ENCODE data around the gene BBS2.

The BBS2 gene

GRCh38 chr16:56447286-56447685, 72.5 kb downstream of the BBS2 start:
- TF ChIP-seq, protein P1, sequence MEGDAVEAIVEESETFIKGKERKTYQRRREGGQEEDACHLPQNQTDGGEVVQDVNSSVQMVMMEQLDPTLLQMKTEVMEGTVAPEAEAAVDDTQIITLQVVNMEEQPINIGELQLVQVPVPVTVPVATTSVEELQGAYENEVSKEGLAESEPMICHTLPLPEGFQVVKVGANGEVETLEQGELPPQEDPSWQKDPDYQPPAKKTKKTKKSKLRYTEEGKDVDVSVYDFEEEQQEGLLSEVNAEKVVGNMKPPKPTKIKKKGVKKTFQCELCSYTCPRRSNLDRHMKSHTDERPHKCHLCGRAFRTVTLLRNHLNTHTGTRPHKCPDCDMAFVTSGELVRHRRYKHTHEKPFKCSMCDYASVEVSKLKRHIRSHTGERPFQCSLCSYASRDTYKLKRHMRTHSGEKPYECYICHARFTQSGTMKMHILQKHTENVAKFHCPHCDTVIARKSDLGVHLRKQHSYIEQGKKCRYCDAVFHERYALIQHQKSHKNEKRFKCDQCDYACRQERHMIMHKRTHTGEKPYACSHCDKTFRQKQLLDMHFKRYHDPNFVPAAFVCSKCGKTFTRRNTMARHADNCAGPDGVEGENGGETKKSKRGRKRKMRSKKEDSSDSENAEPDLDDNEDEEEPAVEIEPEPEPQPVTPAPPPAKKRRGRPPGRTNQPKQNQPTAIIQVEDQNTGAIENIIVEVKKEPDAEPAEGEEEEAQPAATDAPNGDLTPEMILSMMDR (IDR thresholded peaks at IDR 0.05; ENCODE audit: borderline replicate concordance, control extremely low read depth, extremely low read depth, insufficient read depth, missing control alignments), result no peak
- no peak for DNase-seq (ENCODE audit: low spot score)
- in situ Hi-C loops (cut with MboI; ENCODE audit: low sequenced_read_pairs, unreplicated experiment), result no loop called here

DNA sequence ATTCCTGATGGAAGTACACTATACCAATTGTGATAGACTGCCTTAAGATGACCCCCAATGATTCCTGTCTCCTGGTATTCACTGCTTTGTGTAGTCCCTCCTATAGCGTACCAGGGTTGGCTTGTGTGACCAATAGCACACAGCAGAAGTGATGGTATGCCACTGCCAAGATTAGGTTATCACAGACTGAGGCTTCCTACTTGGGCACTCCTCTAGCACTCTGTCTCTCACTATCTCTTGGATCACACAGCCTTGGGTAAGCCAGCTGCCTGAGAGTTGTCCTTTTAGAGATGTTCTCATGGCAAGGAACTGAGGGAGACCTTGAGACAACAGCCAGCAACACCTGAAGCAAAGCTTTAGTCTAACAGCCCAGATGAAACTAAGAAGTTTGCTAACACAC, 81.8 kb downstream of the BBS2 start:
- in situ Hi-C loops (cut with MboI; ENCODE audit: low sequenced_read_pairs, unreplicated experiment), result no loop called here
- TF ChIP-seq, protein P1 (IDR thresholded peaks at IDR 0.05; ENCODE audit: borderline replicate concordance, control extremely low read depth, extremely low read depth, insufficient read depth, missing control alignments), result no peak
- DNase-seq (ENCODE audit: low spot score), result no peak

DNA sequence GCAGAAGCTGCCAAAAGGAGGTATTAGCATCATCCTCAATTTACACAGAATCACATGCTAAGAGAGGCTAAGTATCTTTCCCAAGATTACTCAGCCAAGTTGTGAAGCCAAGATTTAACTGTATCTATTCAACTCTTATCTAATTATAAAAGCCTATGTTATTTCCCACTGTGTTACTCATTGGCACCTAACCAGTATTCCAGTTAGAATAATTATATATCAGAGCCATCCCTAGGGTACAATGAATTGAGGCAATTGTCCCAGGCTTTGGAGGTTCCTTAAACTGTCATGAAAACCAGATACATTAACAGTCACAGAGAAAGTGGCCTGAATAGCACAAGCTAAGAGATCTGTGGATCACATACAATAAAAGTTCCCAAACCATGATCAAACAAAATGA, 83.6 kb downstream of the BBS2 start:
- in situ Hi-C loops (cut with MboI; ENCODE audit: low sequenced_read_pairs, unreplicated experiment), result no loop called here
- TF ChIP-seq, protein P1 (IDR thresholded peaks at IDR 0.05; ENCODE audit: borderline replicate concordance, control extremely low read depth, extremely low read depth, insufficient read depth, missing control alignments), result no peak
- DNase-seq (ENCODE audit: low spot score), result no peak
